RWPE1 (cell line): ENCODE measurements around the gene FGF14.

Experiments
- CTCF ChIA-PET: fragments of 350-600 bp; sonication (Branson Sonifier 250); formaldehyde crosslinking; extraction: SDS; loops from one replicate; lab custom pipeline; 2021; lab: Yijun Ruan, JAX
- POLR2A ChIA-PET: fragments of 400-600 bp; formaldehyde crosslinking; extraction: SDS; loops from one replicate; lab custom pipeline; 2020; ENCODE audit warnings: antibody characterized with exemption; ENCODE audit not compliant: low non-redundant PET; lab: Yijun Ruan, JAX
- DNase-seq: peaks from one replicate; pipeline ENCODE4 v3.0.0; 2012; ENCODE audit warnings: low spot score
- H3K27ac ChIP-seq: fragments of 450-650 bp; 2 replicates; pipeline ENCODE4 v1.5.1; 2017
- TF ChIP-seq, protein P1 (sequence below): fragments of 450-650 bp; conservative IDR thresholded peaks from 2 replicates; pipeline ENCODE4 v1.5.1; 2017; ENCODE audit warnings: low read depth, mild to moderate bottlenecking

The FGF14 gene

DNA sequence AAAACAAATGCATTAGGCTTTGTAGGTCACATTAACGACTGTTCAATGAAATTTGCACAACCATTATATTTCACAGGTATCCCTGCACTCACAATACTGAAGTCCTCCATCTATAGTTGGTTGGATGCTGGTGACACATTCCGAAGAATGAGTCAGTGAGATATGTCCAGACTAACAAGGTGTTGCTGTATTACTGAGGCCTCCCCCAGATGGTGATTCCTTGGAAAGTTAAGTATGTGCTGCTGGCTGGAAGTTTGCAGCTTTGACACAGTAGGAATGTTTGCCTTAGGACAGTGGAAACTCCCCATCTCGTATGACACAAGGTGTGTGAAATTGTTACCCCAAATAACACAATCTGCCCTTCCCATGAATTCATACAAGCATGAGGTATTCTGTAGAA, 46.6 kb downstream of the FGF14 start:
- no peak for DNase-seq
- POLR2A ChIA-PET, result no interaction called here
- CTCF ChIA-PET, result no interaction called here
- TF ChIP-seq, protein P1, sequence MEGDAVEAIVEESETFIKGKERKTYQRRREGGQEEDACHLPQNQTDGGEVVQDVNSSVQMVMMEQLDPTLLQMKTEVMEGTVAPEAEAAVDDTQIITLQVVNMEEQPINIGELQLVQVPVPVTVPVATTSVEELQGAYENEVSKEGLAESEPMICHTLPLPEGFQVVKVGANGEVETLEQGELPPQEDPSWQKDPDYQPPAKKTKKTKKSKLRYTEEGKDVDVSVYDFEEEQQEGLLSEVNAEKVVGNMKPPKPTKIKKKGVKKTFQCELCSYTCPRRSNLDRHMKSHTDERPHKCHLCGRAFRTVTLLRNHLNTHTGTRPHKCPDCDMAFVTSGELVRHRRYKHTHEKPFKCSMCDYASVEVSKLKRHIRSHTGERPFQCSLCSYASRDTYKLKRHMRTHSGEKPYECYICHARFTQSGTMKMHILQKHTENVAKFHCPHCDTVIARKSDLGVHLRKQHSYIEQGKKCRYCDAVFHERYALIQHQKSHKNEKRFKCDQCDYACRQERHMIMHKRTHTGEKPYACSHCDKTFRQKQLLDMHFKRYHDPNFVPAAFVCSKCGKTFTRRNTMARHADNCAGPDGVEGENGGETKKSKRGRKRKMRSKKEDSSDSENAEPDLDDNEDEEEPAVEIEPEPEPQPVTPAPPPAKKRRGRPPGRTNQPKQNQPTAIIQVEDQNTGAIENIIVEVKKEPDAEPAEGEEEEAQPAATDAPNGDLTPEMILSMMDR, result no peak
- no peak overlapping the region for H3K27ac ChIP-seq

DNA sequence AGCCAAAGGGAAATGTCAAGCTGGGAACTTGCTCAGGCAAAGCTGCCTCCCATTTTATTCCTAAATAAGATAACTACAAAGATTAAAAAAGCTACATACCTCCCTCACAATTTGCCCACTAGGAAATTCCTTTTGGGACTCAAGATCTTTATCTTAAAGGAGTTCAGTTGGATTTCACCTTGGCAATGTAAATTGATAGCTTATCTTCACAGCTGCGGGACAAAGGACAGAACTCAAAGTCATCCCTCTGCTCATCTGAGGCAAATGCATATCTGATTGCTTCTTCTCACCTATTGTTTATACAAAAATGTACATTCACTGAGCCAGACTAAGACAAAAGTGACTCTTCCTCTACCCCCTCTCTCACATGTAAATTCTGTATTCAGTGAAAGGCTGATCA, 47.8 kb downstream of the FGF14 start:
- TF ChIP-seq, protein P1, result no peak
- POLR2A ChIA-PET, result no interaction called here
- CTCF ChIA-PET, result interaction anchor here (1.3 kb wide), 1 partner anchor 13 kb away, joined by 4 read pairs; no protein-coding TSS in a partner anchor
- DNase-seq, result no peak
- no peak overlapping the region for H3K27ac ChIP-seq

DNA sequence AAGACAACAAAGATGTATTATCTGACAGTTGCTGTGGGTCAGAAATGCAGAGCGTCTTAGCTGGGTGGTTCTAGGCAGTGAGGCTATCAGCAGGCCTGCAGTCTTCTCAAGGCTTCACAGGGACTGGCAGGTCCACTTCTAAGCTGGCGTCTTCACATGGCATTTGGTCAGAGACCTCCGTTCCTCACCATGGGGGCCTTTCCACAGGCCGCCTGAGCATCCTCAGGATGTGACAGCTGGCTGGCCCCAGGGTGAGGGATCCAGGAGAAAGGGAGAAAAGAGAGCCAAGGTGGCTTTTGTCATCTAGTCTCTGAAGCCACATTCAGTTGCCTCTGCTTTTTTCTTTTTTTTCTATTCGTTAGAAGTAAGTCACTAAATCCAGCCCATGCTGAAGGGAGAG, 50.3 kb downstream of the FGF14 start:
- ChIA-PET CTCF (no interaction called here), POLR2A (no interaction called here)
- TF ChIP-seq, protein P1, result no peak
- no peak overlapping the region for H3K27ac ChIP-seq
- no peak for DNase-seq

DNA sequence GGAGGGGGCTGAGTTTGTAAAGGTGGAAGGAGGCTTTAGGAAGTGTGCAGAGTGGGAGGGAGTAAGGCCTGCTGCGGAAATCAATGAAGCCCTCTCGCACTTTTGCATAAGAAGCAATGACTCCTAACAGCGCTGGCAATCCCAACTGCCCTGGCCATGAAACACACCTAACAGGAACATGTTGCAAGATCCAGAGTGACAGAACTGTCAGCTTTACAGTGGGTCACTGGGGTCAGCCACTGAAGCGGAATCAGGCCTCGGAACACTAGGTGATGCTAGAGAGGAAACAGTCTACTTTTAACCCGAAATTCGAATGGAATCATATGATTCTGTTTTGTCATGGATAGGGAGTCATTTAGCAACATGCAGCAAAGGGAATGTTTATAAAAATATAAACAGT, 54.4 kb downstream of the FGF14 start:
- TF ChIP-seq, protein P1, result no peak
- ChIA-PET CTCF (no interaction called here), POLR2A (no interaction called here)
- no peak overlapping the region for H3K27ac ChIP-seq
- DNase-seq, result no peak

DNA sequence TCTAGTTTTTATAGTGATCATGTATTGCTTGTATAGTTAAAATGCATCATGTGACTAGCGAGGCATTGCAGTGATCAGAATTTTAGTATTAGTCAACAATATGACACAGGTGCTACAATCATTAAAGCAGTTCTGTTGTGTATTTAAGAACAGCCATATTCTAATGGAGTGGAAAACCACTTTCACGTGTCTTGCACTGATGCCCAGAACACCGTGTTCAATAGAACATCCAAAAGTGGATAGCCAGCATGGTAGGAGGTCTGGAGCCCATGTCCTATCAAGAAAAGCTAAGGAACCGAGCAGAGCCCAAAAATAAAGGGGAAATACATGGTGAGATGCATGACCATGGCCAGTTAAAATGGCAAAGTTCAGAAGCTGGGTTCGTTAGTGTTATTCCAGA, 55.1 kb downstream of the FGF14 start:
- ChIA-PET CTCF (no interaction called here), POLR2A (no interaction called here)
- H3K27ac ChIP-seq, result no peak overlapping the region
- no peak for DNase-seq
- TF ChIP-seq, protein P1, result no peak

DNA sequence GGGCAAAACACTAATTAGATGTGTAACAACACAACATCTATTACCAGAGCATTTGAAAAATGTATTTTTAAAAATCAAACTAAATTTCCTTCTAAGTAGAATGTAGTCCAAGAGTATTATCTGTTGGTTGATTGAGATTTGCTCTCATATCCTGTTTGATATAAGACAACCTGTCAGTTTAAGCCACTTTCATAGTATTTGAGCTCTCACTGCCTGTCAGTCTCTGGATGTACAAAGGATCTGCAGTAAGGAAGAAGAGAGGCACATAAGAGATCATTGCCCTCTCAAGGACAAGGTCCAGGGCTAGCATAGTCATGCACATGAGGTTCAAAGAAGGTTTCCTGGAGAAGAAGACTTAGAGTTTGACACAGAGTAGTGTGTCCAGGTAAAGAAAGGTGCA, 57.4 kb downstream of the FGF14 start:
- TF ChIP-seq, protein P1, result no peak
- no peak for DNase-seq
- CTCF ChIA-PET, result no interaction called here
- POLR2A ChIA-PET, result interaction anchor here (0.5 kb wide), 1 partner anchor 19 kb away, joined by 3 read pairs; no protein-coding TSS in a partner anchor
- no peak overlapping the region for H3K27ac ChIP-seq
